GM18868 (cell line): Measurements from ENCODE around the gene BOC.

ENCODE experiments used
- ATAC-seq: cut with Tn5 transposase; IDR thresholded peaks from one replicate; pipeline ENCODE4 v1.9.1; 2021; ENCODE audit warnings: mild to moderate bottlenecking, moderate library complexity; ENCODE audit not compliant: unreplicated experiment

Gene BOC

DNA sequence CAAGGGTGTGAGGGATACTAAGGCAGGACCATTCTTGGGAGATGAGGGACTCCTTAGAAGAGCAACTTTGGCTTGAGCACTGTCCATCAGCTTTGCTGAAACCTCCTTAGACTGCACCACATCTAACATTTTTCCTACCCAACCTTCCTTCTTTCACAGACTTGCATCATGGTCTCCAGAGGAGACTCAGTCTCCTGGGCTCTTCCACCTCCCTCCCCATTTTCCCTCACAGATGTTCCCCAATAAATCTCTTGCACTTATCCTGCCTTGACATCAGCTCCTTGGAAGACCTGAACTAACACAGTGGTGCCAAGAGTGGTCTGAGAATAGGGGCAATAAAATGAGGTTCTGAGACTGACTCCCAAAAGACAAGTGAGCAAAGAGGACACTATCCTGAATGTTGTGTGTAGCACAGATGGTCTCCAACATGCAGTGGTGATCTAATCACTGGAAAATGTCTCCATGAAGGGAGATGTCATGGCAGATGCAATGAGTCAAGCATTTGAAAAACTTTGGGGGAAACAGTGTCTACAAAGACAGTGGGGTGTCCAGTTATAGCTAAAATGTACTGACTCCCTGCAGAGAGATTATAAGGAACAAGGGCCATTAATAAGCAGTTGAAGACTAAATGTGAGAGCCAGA lies 26.0 kb upstream of the BOC start:
- ATAC-seq = no peak

DNA sequence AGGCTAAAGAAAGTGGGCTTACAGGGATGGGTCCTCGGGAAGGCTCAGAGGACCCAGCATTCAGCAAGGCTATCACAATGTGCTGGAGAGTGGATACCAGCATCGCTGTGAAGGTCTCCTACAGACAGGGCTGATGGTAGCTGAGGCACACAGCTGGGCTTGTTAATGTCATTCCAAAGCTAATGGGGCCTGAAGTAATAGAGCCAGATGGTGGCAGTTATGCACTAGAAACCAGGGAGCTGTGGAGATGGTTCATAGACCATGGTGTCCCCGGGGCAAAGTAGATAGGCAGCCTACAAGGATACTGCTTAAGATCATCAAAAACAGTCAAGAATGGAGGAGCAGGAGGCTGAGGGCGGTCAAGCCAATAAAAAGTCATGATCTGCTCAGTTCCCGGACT lies 24.8 kb upstream of the BOC start:
- no peak for ATAC-seq

DNA sequence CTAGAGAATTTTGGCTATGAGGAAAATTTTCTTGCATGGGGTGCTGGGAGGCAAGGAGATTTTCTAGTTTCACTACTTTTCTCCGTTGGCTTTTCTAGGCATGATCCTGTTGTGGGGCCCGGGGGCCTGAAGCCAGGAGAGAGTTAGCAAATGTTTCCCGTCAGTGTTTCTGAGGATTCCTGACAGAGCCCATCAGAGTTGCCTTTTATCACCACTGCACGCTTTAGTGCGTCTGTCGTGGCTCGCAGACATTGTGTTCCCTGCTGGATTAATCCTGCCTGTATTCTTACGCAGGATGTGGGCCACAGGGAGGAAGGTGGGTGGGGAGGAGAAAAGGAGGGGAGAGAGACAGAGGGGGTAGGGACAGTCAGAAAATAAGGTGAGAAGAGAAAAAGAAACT lies 18.1 kb upstream of the BOC start:
- no peak for ATAC-seq

- ATAC-seq = no peak
Observed at GRCh38 chr3:113193719-113194118, 17.6 kb upstream of the BOC start.

DNA sequence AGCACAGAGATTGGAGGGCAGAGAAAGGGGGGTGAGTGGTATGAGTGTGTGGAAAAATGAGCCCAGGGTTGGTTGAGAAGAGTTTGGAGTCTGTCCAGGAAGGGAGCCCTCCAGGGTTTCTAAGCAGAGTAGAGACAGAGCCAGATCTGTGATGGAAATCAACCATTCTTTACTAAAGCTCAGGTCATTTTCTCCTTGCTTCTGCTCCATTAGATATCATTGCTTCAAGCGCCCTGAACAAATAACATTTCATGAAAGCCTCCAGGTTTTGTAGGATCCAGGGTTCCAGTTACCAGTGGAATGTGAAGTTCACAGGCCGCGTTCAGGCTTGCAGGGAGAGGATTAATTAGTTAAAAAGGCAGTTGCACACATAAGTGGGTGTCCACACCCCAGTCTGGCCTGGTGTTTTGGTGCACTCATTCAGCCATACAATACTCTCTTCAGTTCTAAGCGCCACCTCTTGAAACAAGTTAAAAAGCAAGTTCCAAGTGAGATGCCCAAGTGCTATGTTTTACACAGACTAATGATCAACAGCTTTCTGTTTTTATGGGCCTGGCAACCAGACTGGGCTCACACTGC lies 16.4 kb upstream of the BOC start:
- no peak for ATAC-seq

GRCh38 chr3:113200351-113200750 lies 11.0 kb upstream of the BOC start:
- ATAC-seq = no peak

DNA sequence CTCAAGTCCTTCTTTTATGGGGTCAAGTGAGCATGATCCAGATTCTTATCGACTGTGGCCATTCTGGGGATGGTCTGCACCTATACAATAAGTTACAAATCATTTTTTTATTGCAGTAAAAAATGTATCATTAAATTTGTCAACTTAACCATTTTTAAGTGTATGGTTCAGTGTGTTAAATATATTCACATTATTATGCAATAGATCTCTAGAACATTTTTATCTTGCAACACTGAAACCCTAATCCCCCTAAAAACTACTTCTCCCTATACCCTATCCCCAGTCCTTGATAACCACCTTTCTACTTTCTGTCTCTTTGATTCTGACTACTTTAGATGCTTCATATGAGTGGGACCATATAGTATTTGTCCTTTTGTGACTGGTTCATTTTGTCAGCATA lies 10.4 kb upstream of the BOC start:
- no peak for ATAC-seq

GRCh38 chr3:113204371-113204770 lies 7.0 kb upstream of the BOC start:
- no peak for ATAC-seq

DNA sequence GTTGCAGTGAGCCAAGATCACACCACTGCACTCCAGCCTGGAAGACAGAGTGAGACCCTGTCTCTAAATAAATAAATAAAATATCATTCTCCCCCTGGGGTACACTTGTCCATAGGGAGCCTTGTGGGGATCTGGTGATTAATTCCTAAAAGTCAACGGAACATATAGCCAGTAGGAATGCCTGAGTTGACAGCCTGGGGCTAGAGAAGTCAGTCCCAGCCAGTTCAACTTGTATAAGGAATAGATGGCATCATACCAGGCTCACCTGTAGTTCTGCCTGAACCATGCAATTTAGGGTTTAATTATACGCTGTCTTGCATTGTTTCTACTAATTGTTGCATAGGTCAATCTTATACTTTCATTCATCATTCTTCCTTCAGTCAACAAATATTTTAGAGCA lies 5.9 kb upstream of the BOC start:
- ATAC-seq = no peak

DNA sequence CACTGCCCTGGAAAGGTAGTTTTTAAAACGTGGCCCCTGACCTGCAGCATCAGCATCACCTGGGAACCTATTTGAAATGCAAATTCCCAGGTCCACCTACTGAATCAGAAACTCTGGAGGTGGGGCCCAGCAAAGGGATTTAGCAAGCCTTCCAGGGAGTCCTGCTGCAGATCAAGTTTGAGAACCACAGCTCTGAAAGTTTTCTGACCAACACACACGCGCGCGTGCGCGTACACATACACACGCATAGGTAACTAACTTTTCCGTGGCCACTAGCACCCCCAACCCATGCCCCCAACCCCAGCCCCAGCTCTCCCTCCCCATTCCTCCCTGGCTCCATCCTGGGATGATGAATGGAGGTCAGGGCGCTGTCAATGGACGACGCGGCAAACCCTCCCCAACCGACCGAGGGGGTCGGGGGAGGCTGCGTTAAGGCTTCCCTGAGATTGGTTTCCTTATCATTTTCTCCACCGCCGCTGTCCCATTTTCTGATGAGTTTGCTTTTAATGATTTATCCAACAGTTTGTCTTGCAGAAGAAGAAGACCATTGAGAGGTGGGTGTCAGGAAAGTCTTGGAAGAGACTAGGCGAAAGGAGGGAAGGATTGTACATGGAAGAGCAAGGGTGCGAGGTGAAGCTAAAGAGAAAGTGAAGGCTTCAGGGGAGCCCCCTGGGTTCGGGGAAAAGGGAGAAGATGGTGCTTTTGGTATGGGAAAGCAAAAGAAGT lies 590 bp upstream of the BOC start:
- no peak for ATAC-seq

DNA sequence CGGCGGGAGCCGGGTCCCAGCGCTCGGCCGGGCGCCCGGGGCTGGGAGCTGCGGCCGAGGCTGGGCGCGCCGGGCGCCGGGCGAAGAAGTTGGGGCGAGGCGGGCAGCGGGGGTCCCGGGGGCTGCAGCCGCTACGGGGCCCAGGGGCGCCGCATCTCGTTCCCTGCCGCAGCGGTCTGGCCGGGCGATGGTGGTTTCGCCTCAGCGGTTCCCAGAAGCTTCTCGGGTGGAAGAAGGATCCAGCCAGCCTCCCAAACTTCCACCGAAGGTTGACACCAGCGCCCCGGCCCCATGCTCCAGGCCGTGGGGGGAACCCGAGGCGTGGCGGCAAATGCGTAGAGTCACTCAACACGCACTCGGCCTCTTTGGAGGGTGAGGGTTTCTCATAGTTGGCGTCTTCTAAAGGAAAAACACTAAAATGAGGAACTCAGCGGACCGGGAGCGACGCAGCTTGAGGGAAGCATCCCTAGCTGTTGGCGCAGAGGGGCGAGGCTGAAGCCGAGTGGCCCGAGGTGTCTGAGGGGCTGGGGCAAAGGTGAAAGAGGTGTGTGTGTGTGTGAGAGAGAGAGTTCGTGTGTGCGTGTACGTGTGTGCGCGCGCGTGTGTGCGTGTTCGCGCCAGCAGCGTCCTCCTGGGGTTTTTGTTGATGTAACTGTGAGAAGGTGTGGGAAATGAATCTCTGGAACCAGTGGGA lies 940 bp downstream of the BOC start:
- no peak for ATAC-seq

- ATAC-seq = no peak
Observed at GRCh38 chr3:113212844-113213375, 1.6 kb downstream of the BOC start.

- ATAC-seq = no peak
Observed at GRCh38 chr3:113213896-113214587, 2.7 kb downstream of the BOC start.

GRCh38 chr3:113214917-113215595 lies 3.7 kb downstream of the BOC start:
- no peak for ATAC-seq

DNA sequence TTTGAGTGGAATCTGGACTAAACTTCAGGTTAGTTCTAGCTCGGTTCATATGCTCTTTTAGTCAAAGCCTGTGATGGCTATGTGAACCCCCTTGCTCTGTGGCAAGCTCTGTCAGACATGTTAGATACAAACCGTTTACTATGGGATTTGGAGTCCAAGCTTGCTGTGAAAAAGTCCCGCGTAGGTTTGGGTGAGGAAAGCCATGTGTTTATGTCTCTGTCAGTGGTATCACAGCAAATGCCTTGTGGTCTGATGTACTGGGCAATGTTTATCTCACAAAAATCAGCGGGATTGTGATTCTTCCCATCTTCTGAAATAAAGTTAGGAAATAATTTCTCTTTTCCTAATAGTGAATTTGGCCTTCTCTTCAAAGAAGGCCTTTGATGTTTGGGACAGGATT lies 5.0 kb downstream of the BOC start:
- ATAC-seq = no peak

DNA sequence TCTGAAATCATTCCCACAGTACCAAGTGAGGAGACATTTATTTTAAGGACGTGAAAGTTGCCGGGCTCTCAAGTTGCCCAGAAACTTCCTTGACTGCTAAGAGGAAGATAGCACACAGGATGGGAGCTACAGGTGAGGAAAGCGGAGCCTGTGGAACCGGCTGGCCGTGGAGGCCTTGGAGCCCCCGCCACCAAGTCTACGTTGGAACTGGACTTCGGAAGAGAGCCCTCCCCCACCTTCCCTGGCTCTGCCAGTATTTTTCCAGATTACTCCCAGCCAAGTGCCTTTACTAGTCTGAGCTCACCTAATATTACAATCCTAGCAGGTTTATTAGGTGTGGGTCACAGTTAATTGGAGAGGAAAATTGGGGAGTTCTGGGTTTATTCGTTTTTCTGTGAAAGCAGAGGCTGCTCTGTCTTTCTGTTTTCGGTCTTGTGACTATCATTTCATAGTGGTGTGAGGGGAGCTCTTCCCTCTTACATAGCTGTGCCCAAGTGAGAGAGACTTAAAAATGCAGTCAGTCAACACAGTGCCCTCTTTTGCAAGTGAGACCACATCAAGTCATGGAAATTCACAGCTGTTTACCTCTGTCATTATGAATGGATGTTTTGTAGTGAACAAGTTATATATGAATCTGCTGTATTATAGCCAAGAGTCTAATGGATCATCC lies 6.8 kb downstream of the BOC start:
- no peak for ATAC-seq

DNA sequence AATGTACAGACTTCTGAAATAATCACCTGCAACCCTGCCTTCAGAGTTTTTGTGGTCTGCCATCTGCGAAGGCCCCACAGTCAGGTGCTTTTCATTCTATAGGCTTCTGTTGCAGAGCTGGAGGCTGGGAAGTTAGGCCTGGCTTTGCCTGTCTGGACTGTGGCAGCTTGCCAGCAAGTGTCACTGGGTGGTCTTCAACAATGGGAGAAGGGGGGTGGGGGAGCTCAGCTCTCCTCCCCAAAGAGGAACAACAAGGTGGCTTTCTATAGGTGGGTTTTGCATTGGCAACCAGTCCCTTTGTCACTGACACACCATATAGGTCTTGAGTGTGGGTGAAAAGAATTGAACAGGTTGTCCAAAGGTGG lies 7.3 kb downstream of the BOC start:
- ATAC-seq = no peak

DNA sequence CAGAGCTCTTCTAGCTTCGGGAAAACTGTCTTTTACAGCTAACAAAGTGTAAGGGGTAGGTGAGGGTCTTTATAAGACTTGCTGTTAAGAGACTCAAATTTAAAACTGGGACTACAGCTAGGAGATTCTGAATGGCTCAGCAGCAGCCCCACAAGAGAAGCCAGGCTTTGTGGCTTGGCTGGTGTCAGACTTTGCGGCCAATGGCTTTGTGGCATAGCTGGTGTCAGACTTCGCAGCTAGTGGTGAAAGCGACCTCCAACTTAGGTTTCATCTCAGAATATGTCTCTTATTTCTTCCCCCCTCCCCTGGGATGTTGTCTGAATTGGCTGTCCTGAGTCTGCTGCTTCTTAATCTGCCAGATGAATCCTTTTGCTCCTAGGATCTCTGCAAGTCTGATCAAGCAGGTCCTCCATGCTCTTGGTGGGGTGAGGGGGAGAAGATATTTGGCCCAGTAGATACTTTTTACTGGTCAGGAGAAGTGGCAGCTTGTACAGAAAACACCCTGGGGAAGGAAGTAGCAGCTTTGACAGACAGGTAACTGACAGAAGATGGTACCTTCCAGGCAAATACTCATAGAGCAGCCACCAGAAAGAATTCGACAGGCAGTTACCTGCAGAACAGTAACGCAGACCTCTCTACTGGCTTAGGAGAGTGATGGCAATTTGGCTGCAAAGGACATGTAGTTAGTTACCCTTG lies 8.4 kb downstream of the BOC start:
- ATAC-seq = no peak

DNA sequence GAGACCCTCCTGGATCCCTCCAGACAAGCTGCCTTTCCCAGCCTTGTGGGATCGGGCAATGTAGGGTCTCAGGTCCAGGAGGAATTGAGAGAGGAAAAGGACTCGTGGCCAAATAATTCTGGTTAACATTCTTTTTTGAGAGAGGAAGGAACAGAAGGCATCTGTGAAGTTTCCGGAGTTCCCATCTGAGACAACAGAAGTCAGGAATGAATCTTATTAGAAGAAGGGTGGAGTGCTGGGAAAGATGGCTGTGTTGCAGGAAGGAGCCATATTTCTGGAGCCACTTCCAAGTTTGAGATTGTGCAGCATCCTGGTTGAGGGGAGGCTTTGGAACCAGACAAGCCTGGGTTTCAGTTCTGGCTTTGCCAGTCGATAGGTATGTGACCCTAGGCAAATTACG lies 9.4 kb downstream of the BOC start:
- no peak for ATAC-seq
